Stomach (tissue), 9 donors: ENCODE data around the gene GSDME. TPM values are rescaled to one million over a fixed set of nuclear protein-coding genes. Genes with fewer than 3 reads are reported as not detected.
A peak's percentile ranks its signal among the peaks of the same experiment; 100 is the strongest.

ENCODE experiments used
- DNase-seq, 2 donors: peaks; one replicate each; pipeline versions ENCODE4 v3.0.0 to v3.0.0-alpha.2; 2013 to 2019
- H3K27ac ChIP-seq, 5 donors: fragments of 200-600 bp in 4 of 5; sonication (generic) in 4 of 5; one replicate each; pipeline ENCODE4 v1.5.1; 2013 to 2019; ENCODE audit warnings: mild to moderate bottlenecking in 1 of 5, moderate library complexity in 1 of 5
- H3K27me3 ChIP-seq, 3 donors: fragments of 200-600 bp; sonication (generic); one replicate each; pipeline ENCODE4 v1.5.1; 2017 to 2019; ENCODE audit warnings: mixed run types in 1 of 3
- H3K36me3 ChIP-seq, 4 donors: fragments of 200-600 bp; sonication (generic); 1 replicate in 3 of 4; 2 replicates in 1 of 4; pipeline ENCODE4 v1.5.1; 2016 to 2019
- H3K4me1 ChIP-seq, 4 donors: fragments of 200-600 bp; sonication (generic); one replicate each; pipeline ENCODE4 v1.5.1; 2016 to 2019
- H3K4me3 ChIP-seq, 4 donors: fragments of 200-600 bp; sonication (generic) in 3 of 4; one replicate each; pipeline ENCODE4 v1.5.1; 2016 to 2019; ENCODE audit warnings: mild to moderate bottlenecking in 1 of 4
- H3K9me3 ChIP-seq, 4 donors: fragments of 200-600 bp; sonication (generic); one replicate each; pipeline ENCODE4 v1.5.1; 2016 to 2019
- CTCF ChIP-seq, 7 experiments: fragments of 450-650 bp in 4 of 7; fragments of 200-600 bp in 3 of 7; sonication (generic) in 3 of 7; IDR thresholded peaks; one replicate each; pipeline ENCODE4 v1.5.1; 2016 to 2019; ENCODE audit warnings: antibody characterized with exemption in 7 of 7, control low read depth in 2 of 7, mild to moderate bottlenecking in 1 of 7
- EP300 ChIP-seq: sonication (generic); formaldehyde crosslinking; IDR thresholded peaks from one replicate; pipeline ENCODE4 v1.6.1; 2017; ENCODE audit warnings: antibody characterized with exemption
- POLR2A ChIP-seq, 4 donors: fragments of 450-650 bp; IDR thresholded peaks; one replicate each; pipeline ENCODE4 v1.6.1; 2016; ENCODE audit warnings: antibody characterized with exemption in 4 of 4, control low read depth in 2 of 4, mild to moderate bottlenecking in 1 of 4, moderate library complexity in 1 of 4
- POLR2AphosphoS5 ChIP-seq, 3 donors: sonication (generic); formaldehyde crosslinking; IDR thresholded peaks; one replicate each; pipeline ENCODE4 v1.6.1; 2016; ENCODE audit warnings: antibody characterized with exemption in 3 of 3
- WGBS, 5 donors: extraction: QIAGEN DNeasy Blood & Tissue Kit in 3 of 5; methylation state at CpG; one replicate each; pipeline versions ENCODE4 v1.1.5 to v1.1.7; 2013 to 2018; 5-methylcytosine and 5-hydroxymethylcytosine counted together
- intact Hi-C: fragments of 100-400 bp; cut with DNase I; formaldehyde crosslinking; loops from one replicate; pipeline ENCODE4 v1.15.1; 2023; ENCODE audit warnings: low total_unique reads
- polyA plus RNA-seq, 3 donors: library from polyadenylated mRNA; stranded (reverse); fragments of 200-250 nt; gene quantifications; one replicate each; pipeline ENCODE4 v1.2.3, GENCODE V29; 2013
- total RNA-seq, 5 donors: library from RNA; depleted of rRNA; stranded (reverse); fragments of >200 nt; gene quantifications; one replicate each; pipeline versions ENCODE4 v1.1.0 to v1.2.3, GENCODE V29; 2014 to 2016
- donor health status: healthy with polysubstance abuse.
- donor health status: Bipolar disorder and iron deficiency.
- donor health status: healthy.

Gene GSDME
- total and polyA plus RNA-seq, 8 donors: 2.6 to 11.9 (median 4.5) TPM; not detected in 1

GRCh38 chr7:24767878-24768569 is 10.8 kb upstream of the GSDME start:
- Histone ChIP-seq H3K4me1 (no peaks in the 10 kb centered on the region), H3K36me3 (no peaks in the 10 kb centered on the region), H3K27me3 (peaks cover 0 to 7% (median 0%) of the 10 kb centered on the region in 3 donors), H3K4me3 (no peak overlapping the region), H3K27ac (no peak overlapping the region), H3K9me3 (peaks cover 0 to 5% (median 0%) of the 10 kb centered on the region in 4 donors)
- TF ChIP-seq POLR2AphosphoS5 (IDR thresholded peaks at IDR 0.05) (no peak), POLR2A (IDR thresholded peaks at IDR 0.05) (no peak), EP300 (no peak), CTCF (IDR thresholded peaks at IDR 0.05) (no peak)
- 61 to 77% (median 69%) methylated on average over 9 of the region's 9 CpGs for WGBS, 5 donors
- intact Hi-C loops: no loop called here
- no peak for DNase-seq

- no peak overlapping the region for H3K27ac ChIP-seq
- TF ChIP-seq POLR2AphosphoS5 (IDR thresholded peaks at IDR 0.05) (no peak), EP300 (no peak), CTCF (IDR thresholded peaks at IDR 0.05) (no peak), POLR2A (IDR thresholded peaks at IDR 0.05) (no peak)
- WGBS, 5 donors: 55 to 69% (median 65%) methylated on average over 8 of the region's 8 CpGs
These were observed 7.9 kb upstream of the GSDME start for GRCh38 chr7:24764972-24765744.

GRCh38 chr7:24764011-24764410 is 6.7 kb upstream of the GSDME start:
- DNase-seq: no peak
- H3K27me3 ChIP-seq: peaks cover 0 to 16% (median 0%) of the 10 kb centered on the region in 3 donors
- H3K36me3 ChIP-seq: no peaks in the 10 kb centered on the region
- TF ChIP-seq POLR2A (IDR thresholded peaks at IDR 0.05) (no peak), CTCF (IDR thresholded peaks at IDR 0.05) (no peak), EP300 (no peak), POLR2AphosphoS5 (IDR thresholded peaks at IDR 0.05) (no peak)
- intact Hi-C loops: no loop called here
- H3K9me3 ChIP-seq: peaks cover 0 to 9% (median 0%) of the 10 kb centered on the region in 4 donors
- H3K4me1 ChIP-seq: no peaks in the 10 kb centered on the region
- 18 to 63% (median 46%) methylated on average over 1 of the region's 1 CpG for WGBS, 5 donors
- no peak overlapping the region for H3K4me3 ChIP-seq
- H3K27ac ChIP-seq: no peak overlapping the region

More at GRCh38 chr7:24764972-24765744, 7.9 kb upstream of the GSDME start:
- DNase-seq: peak in 1 of 2 donors; percentile 38
- Histone ChIP-seq H3K9me3 (peaks cover 0 to 9% (median 0%) of the 10 kb centered on the region in 4 donors), H3K27me3 (peaks cover 0 to 7% (median 0%) of the 10 kb centered on the region in 3 donors), H3K36me3 (no peaks in the 10 kb centered on the region), H3K4me3 (no peak overlapping the region), H3K4me1 (no peaks in the 10 kb centered on the region)
- intact Hi-C loops: no loop called here

- H3K4me3 ChIP-seq: no peak overlapping the region
- TF ChIP-seq POLR2AphosphoS5 (IDR thresholded peaks at IDR 0.05): no peak
- no peak for TF ChIP-seq EP300
- no peak for TF ChIP-seq POLR2A (IDR thresholded peaks at IDR 0.05)
- TF ChIP-seq CTCF (IDR thresholded peaks at IDR 0.05): no peak
- H3K36me3 ChIP-seq: no peaks in the 10 kb centered on the region
- peaks cover 0 to 9% (median 0%) of the 10 kb centered on the region in 4 donors for H3K9me3 ChIP-seq
- intact Hi-C loops: no loop called here
- WGBS, 5 donors: 53 to 72% (median 65%) methylated on average over 5 of the region's 5 CpGs
- no peak overlapping the region for H3K27ac ChIP-seq
- peaks cover 0 to 2% (median under 1%) of the 10 kb centered on the region in 4 donors for H3K4me1 ChIP-seq
- DNase-seq: no peak
- peaks cover 0 to 22% (median 3%) of the 10 kb centered on the region in 3 donors for H3K27me3 ChIP-seq
These were observed 6.1 kb upstream of the GSDME start for GRCh38 chr7:24763303-24763901.
